22Rv1 (cell line): ENCODE data around the gene SRSF4.

Experiments used
- CTCF ChIP-seq: fragments of 450-650 bp; IDR thresholded peaks from 2 replicates; pipeline ENCODE4 v1.5.1; 2017; ENCODE audit warnings: mild to moderate bottlenecking
- ZFX ChIP-seq: fragments of 450-650 bp; IDR thresholded peaks from 2 replicates; pipeline ENCODE4 v1.6.1; 2017; ENCODE audit warnings: antibody characterized with exemption, borderline replicate concordance

GRCh38 chr1:29120367-29120766 lies 61.3 kb downstream of the SRSF4 start:
- TF ChIP-seq CTCF (no peak), ZFX (no peak)
